H1 (cell line): ENCODE measurements around the gene TBC1D24. TPM values are rescaled to one million over a fixed set of nuclear protein-coding genes. Genes with fewer than 3 reads are reported as not detected.

Experiments
- EP300 ChIP-seq, 2 experiments: IDR thresholded peaks; 1 replicate in 1 of 2; 2 replicates in 1 of 2; pipeline ENCODE4 v1.6.1; 2011 to 2012; ENCODE audit warnings: low read depth in 2 of 2, low read length in 2 of 2, mild to moderate bottlenecking in 2 of 2, borderline replicate concordance in 1 of 2, inconsistent platforms in 1 of 2, moderate library complexity in 1 of 2
- HDAC6 ChIP-seq: IDR thresholded peaks from one replicate; pipeline ENCODE4 v1.7.1; 2012; ENCODE audit warnings: low read depth, mild to moderate bottlenecking, inconsistent platforms, low read length, moderate library complexity
- RXRA ChIP-seq: IDR thresholded peaks from 2 replicates; pipeline ENCODE4 v1.6.1; 2011; ENCODE audit warnings: low read depth, mild to moderate bottlenecking, low read length, moderate library complexity; ENCODE audit not compliant: insufficient read depth
- SP2 ChIP-seq: IDR thresholded peaks from 2 replicates; pipeline ENCODE4 v1.6.1; 2012; ENCODE audit warnings: mild to moderate bottlenecking, low read length, inconsistent platforms
- YY1 ChIP-seq: IDR thresholded peaks from 2 replicates; pipeline ENCODE4 v1.6.1; 2011; ENCODE audit warnings: low read depth, mild to moderate bottlenecking, low read length
- polyA plus RNA-seq, 7 experiments: library from polyadenylated mRNA; depleted of rRNA in 3 of 7; stranded (reverse) in 5 of 7; unstranded in 2 of 7; fragments of >200 nt in 5 of 7; fragments of 200-250 nt in 2 of 7; gene quantifications; 1 replicate in 5 of 7; 2 replicates in 1 of 7; 4 replicates in 1 of 7; pipeline versions ENCODE4 v1.2.1 to v1.2.3, GENCODE V29; 2011 to 2013; ENCODE audit warnings: missing spikeins in 2 of 7, mixed read lengths in 2 of 7
- total RNA-seq: library from RNA; stranded (reverse); fragmentation: NEBNext Ultra II Directional; extraction: Animal tissue kit (Norgen Biotek cat#: 25700); gene quantifications from 2 replicates; pipeline ENCODE4 v1.2.1, GENCODE V29; 2021
- TF ChIP-seq, protein P1 (sequence below): IDR thresholded peaks from 2 replicates; pipeline ENCODE4 v1.6.1; 2012; ENCODE audit warnings: inconsistent platforms
- TF ChIP-seq, protein P2 (sequence below): IDR thresholded peaks from 2 replicates; pipeline ENCODE4 v1.6.1; 2012; ENCODE audit warnings: inconsistent platforms
- TF ChIP-seq, protein P3 (sequence below): fragments of 300-600 bp; sonication (generic); IDR thresholded peaks from 2 replicates; pipeline ENCODE4 v1.7.1; 2012; ENCODE audit warnings: low read length, moderate library complexity, mild to moderate bottlenecking, inconsistent platforms; ENCODE audit not compliant: insufficient replicate concordance

TBC1D24 gene
- total and polyA plus RNA-seq, 2 of the 8 experiments (the other 6 are each of a cell fraction or from before 2014, with no cell fraction given): 8.7 to 21.5 TPM

DNA sequence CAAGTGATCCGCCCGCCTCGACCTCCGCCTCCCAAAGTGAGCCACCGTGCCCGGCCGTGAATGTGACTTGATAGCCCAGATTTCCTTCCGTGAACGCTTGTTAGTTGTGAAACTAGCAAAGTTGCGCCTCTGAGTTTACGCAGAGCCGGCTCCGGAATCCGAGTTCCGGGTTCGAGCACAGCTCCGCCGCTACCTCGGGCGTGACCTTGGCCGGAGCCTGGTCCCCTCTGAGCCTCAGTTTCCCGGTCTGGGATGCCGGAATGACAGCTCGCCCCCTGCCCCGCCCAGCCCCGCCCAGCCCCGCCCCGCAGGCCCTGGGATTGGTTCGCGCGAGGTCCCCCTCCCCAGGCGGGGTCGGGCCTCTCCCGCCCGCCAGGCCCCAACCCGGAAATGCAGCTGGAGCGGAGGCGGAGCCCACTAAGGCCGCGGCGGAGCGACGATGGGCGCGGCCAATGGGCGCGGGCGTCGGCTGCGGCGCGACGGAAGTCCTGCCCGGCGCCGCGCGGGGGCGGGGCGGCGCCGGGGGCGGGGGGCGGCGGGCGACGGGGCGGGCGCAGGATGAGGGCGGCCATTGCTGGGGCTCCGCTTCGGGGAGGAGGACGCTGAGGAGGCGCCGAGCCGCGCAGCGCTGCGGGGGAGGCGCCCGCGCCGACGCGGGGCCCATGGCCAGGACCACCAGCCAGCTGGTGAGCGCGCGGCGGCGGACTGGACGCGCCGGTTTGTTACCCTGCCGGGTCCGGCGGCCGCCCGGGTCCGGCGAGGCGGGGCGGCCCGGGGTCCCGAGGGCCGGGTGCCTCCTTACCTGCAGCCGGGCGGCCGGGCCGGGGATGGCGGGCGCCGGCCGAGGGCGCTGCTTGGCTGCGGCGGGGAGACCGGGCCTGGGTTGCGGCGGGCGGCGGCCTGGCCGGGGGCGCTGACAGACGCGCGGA is 62.8 kb downstream of the TBC1D24 start, which contains the start of gene PDPK1 (continued):
- TF ChIP-seq EP300 (IDR thresholded peaks at IDR 0.05; ENCODE audit: borderline replicate concordance in 1 of 2, low read depth in 2 of 2, low read length in 2 of 2): no peak
- TF ChIP-seq RXRA: no peak
- TF ChIP-seq, protein P1, sequence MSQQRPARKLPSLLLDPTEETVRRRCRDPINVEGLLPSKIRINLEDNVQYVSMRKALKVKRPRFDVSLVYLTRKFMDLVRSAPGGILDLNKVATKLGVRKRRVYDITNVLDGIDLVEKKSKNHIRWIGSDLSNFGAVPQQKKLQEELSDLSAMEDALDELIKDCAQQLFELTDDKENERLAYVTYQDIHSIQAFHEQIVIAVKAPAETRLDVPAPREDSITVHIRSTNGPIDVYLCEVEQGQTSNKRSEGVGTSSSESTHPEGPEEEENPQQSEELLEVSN: no peak
- TF ChIP-seq, protein P2, sequence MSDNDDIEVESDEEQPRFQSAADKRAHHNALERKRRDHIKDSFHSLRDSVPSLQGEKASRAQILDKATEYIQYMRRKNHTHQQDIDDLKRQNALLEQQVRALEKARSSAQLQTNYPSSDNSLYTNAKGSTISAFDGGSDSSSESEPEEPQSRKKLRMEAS: 0 out of 2 replicates have a peak, but pooled peaks have one; percentile 13
- TF ChIP-seq, protein P3, sequence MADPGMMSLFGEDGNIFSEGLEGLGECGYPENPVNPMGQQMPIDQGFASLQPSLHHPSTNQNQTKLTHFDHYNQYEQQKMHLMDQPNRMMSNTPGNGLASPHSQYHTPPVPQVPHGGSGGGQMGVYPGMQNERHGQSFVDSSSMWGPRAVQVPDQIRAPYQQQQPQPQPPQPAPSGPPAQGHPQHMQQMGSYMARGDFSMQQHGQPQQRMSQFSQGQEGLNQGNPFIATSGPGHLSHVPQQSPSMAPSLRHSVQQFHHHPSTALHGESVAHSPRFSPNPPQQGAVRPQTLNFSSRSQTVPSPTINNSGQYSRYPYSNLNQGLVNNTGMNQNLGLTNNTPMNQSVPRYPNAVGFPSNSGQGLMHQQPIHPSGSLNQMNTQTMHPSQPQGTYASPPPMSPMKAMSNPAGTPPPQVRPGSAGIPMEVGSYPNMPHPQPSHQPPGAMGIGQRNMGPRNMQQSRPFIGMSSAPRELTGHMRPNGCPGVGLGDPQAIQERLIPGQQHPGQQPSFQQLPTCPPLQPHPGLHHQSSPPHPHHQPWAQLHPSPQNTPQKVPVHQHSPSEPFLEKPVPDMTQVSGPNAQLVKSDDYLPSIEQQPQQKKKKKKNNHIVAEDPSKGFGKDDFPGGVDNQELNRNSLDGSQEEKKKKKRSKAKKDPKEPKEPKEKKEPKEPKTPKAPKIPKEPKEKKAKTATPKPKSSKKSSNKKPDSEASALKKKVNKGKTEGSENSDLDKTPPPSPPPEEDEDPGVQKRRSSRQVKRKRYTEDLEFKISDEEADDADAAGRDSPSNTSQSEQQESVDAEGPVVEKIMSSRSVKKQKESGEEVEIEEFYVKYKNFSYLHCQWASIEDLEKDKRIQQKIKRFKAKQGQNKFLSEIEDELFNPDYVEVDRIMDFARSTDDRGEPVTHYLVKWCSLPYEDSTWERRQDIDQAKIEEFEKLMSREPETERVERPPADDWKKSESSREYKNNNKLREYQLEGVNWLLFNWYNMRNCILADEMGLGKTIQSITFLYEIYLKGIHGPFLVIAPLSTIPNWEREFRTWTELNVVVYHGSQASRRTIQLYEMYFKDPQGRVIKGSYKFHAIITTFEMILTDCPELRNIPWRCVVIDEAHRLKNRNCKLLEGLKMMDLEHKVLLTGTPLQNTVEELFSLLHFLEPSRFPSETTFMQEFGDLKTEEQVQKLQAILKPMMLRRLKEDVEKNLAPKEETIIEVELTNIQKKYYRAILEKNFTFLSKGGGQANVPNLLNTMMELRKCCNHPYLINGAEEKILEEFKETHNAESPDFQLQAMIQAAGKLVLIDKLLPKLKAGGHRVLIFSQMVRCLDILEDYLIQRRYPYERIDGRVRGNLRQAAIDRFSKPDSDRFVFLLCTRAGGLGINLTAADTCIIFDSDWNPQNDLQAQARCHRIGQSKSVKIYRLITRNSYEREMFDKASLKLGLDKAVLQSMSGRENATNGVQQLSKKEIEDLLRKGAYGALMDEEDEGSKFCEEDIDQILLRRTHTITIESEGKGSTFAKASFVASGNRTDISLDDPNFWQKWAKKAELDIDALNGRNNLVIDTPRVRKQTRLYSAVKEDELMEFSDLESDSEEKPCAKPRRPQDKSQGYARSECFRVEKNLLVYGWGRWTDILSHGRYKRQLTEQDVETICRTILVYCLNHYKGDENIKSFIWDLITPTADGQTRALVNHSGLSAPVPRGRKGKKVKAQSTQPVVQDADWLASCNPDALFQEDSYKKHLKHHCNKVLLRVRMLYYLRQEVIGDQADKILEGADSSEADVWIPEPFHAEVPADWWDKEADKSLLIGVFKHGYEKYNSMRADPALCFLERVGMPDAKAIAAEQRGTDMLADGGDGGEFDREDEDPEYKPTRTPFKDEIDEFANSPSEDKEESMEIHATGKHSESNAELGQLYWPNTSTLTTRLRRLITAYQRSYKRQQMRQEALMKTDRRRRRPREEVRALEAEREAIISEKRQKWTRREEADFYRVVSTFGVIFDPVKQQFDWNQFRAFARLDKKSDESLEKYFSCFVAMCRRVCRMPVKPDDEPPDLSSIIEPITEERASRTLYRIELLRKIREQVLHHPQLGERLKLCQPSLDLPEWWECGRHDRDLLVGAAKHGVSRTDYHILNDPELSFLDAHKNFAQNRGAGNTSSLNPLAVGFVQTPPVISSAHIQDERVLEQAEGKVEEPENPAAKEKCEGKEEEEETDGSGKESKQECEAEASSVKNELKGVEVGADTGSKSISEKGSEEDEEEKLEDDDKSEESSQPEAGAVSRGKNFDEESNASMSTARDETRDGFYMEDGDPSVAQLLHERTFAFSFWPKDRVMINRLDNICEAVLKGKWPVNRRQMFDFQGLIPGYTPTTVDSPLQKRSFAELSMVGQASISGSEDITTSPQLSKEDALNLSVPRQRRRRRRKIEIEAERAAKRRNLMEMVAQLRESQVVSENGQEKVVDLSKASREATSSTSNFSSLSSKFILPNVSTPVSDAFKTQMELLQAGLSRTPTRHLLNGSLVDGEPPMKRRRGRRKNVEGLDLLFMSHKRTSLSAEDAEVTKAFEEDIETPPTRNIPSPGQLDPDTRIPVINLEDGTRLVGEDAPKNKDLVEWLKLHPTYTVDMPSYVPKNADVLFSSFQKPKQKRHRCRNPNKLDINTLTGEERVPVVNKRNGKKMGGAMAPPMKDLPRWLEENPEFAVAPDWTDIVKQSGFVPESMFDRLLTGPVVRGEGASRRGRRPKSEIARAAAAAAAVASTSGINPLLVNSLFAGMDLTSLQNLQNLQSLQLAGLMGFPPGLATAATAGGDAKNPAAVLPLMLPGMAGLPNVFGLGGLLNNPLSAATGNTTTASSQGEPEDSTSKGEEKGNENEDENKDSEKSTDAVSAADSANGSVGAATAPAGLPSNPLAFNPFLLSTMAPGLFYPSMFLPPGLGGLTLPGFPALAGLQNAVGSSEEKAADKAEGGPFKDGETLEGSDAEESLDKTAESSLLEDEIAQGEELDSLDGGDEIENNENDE: no peak
- TF ChIP-seq YY1: peak; percentile 87; the same call in 1 of the 2 replicates
- peak; percentile 24; the same call in 1 of the 2 replicates for TF ChIP-seq SP2
- no peak for TF ChIP-seq HDAC6
